GM12878 (cell line): ENCODE measurements around the gene TBCD. TPM values are rescaled to one million over a fixed set of nuclear protein-coding genes. Genes with fewer than 3 reads are reported as not detected.
A peak's percentile ranks its signal among the peaks of the same experiment; 100 is the strongest.

Source experiments
- ATAC-seq: fragments of 200-7000 bp; cut with Tn5 transposase; 3 replicates; pipeline ENCODE4 v1.9.1; 2020; ENCODE audit warnings: mild to moderate bottlenecking, moderate library complexity
- Bru-seq: library from RNA; stranded (reverse); fragments of 400-500 nt; gene quantifications from one replicate; lab custom pipeline; 2021; lab: Mats Ljungman, UMichigan
- BruChase-seq, 2 experiments: library from RNA; stranded (reverse); fragments of 400-500 nt; gene quantifications; one replicate each; lab custom pipeline; 2021; lab: Mats Ljungman, UMichigan
- BruUV-seq: library from RNA; stranded (reverse); fragments of 400-500 nt; replicated peaks from 2 replicates; lab custom pipeline; 2021; lab: Mats Ljungman, UMichigan
- CTCF ChIA-PET: fragments of 300-600 bp; sonication (Branson Sonifier 250); formaldehyde crosslinking; extraction: SDS; loops from one replicate; lab custom pipeline; 2021; ENCODE audit warnings: inconsistent platforms; lab: Yijun Ruan, JAX
- POLR2A ChIA-PET: fragments of 350-600 bp; formaldehyde crosslinking; extraction: SDS; loops from one replicate; lab custom pipeline; 2021; ENCODE audit warnings: inconsistent platforms; lab: Charles Lee
- RAD21 ChIA-PET: fragments of 300-600 bp; sonication (Branson Sonifier 250); formaldehyde crosslinking; loops from one replicate; lab custom pipeline; 2023; ENCODE audit warnings: antibody characterized with exemption; ENCODE audit not compliant: unreplicated experiment; lab: Charles Lee
- SMC1A ChIA-PET: fragments of 300-600 bp; sonication (Branson Sonifier 250); formaldehyde crosslinking; loops from one replicate; lab custom pipeline; 2023; ENCODE audit not compliant: unreplicated experiment, uncharacterized antibody; lab: Charles Lee
- DNase-seq: peaks from one replicate; pipeline ENCODE4 v3.0.0-alpha.2; 2011; ENCODE audit warnings: low read depth, low spot score
- FAIRE-seq: peaks from 3 replicates; lab custom pipeline; 2011; peaks lifted over from hg19 to GRCh38; lab: Jason Lieb, UNC
- H2AFZ ChIP-seq: 2 replicates; pipeline ENCODE4 v1.6.0; 2011; ENCODE audit warnings: low read depth, low read length, control low read depth; ENCODE audit not compliant: control insufficient read depth
- H3K27ac ChIP-seq: 2 replicates; pipeline ENCODE4 v1.5.1; 2011; ENCODE audit warnings: control low read depth; ENCODE audit not compliant: control insufficient read depth, insufficient read depth
- H3K27me3 ChIP-seq, 2 experiments: replicated peaks in 1 of 2; 2 replicates each; pipeline versions ENCODE4 v1.6.0 to v1.6.1; 2011; ENCODE audit warnings: low read length in 1 of 2; ENCODE audit not compliant: control insufficient read depth in 2 of 2, insufficient read depth in 2 of 2
- H3K36me3 ChIP-seq, 2 experiments: 2 replicates each; pipeline ENCODE4 v1.5.1; 2011; ENCODE audit warnings: low read length in 1 of 2; ENCODE audit not compliant: control insufficient read depth in 2 of 2, insufficient read depth in 2 of 2
- H3K4me1 ChIP-seq: 2 replicates; pipeline ENCODE4 v1.6.1; 2011; ENCODE audit warnings: mild to moderate bottlenecking, low read length, moderate library complexity, mixed read lengths; ENCODE audit not compliant: control insufficient read depth, insufficient read depth
- H3K4me2 ChIP-seq: 2 replicates; pipeline ENCODE4 v1.6.0; 2011; ENCODE audit warnings: control low read depth; ENCODE audit not compliant: control insufficient read depth, insufficient read depth
- H3K4me3 ChIP-seq: fragments of 200-600 bp; sonication (generic); 2 replicates; pipeline ENCODE4 v1.5.1; 2016
- H3K79me2 ChIP-seq: 2 replicates; pipeline ENCODE4 v1.6.0; 2011; ENCODE audit warnings: low read length; ENCODE audit not compliant: control insufficient read depth, insufficient read depth
- H3K9ac ChIP-seq: 2 replicates; pipeline ENCODE4 v1.8.0; 2011; ENCODE audit warnings: low read length, control low read depth, mixed read lengths; ENCODE audit not compliant: control insufficient read depth, insufficient read depth
- H3K9me3 ChIP-seq: replicated peaks from 3 replicates; pipeline ENCODE4 v1.5.1; 2011; ENCODE audit warnings: mild to moderate bottlenecking, low read length; ENCODE audit not compliant: control insufficient read depth, insufficient read depth
- H4K20me1 ChIP-seq: 2 replicates; pipeline ENCODE4 v1.6.0; 2011; ENCODE audit not compliant: control insufficient read depth, insufficient read depth
- ATF7 ChIP-seq: fragments of 450-650 bp; IDR thresholded peaks from 2 replicates; pipeline ENCODE4 v1.6.1; 2016; ENCODE audit warnings: low read depth, mild to moderate bottlenecking
- BMI1 ChIP-seq: fragments of 450-650 bp; IDR thresholded peaks from 2 replicates; pipeline ENCODE4 v1.6.1; 2016; ENCODE audit warnings: mild to moderate bottlenecking, moderate library complexity, borderline replicate concordance
- EGR1 ChIP-seq, 2 experiments: IDR thresholded peaks; 1 replicate in 1 of 2; 2 replicates in 1 of 2; pipeline ENCODE4 v1.6.1; 2011 to 2012; ENCODE audit warnings: low read depth in 2 of 2, low read length in 2 of 2, borderline replicate concordance in 1 of 2, mild to moderate bottlenecking in 1 of 2, moderate library complexity in 1 of 2
- GATAD2B ChIP-seq: fragments of 450-650 bp; conservative IDR thresholded peaks from 2 replicates; pipeline ENCODE4 v1.6.1; 2017; ENCODE audit warnings: low read depth, mild to moderate bottlenecking, moderate library complexity
- HDGF ChIP-seq: fragments of 450-650 bp; IDR thresholded peaks from 2 replicates; pipeline ENCODE4 v1.6.1; 2016; ENCODE audit warnings: antibody characterized with exemption
- IKZF2 ChIP-seq, 2 experiments: fragments of 450-650 bp; IDR thresholded peaks; 2 replicates each; pipeline ENCODE4 v1.6.1; 2017; ENCODE audit warnings: mild to moderate bottlenecking in 2 of 2, moderate library complexity in 2 of 2
- IRF3 ChIP-seq: fragments of 450-650 bp; IDR thresholded peaks from 2 replicates; pipeline ENCODE4 v1.6.1; 2014; ENCODE audit warnings: mild to moderate bottlenecking
- IRF4 ChIP-seq: IDR thresholded peaks from 2 replicates; pipeline ENCODE4 v1.6.1; 2011; ENCODE audit warnings: low read depth, low read length
- POLR2AphosphoS5 ChIP-seq: IDR thresholded peaks from 2 replicates; pipeline ENCODE4 v1.6.1; 2011; ENCODE audit warnings: mild to moderate bottlenecking, low read length, inconsistent platforms
- RELA ChIP-seq: fragments of 450-650 bp; IDR thresholded peaks from 2 replicates; pipeline ENCODE4 v1.8.0; 2014; ENCODE audit warnings: borderline replicate concordance; ENCODE audit not compliant: partially characterized antibody
- SMARCA5 ChIP-seq: fragments of 450-650 bp; IDR thresholded peaks from 2 replicates; pipeline ENCODE4 v1.6.1; 2017; ENCODE audit warnings: mild to moderate bottlenecking
- TCF12 ChIP-seq: IDR thresholded peaks from 2 replicates; pipeline ENCODE4 v1.6.1; 2011; ENCODE audit warnings: low read depth, mild to moderate bottlenecking, low read length
- ZSCAN29 ChIP-seq: fragments of 450-650 bp; IDR thresholded peaks from 2 replicates; pipeline ENCODE4 v1.6.1; 2017; ENCODE audit warnings: mild to moderate bottlenecking, moderate library complexity
- WGBS: methylation state at CpG from one replicate; pipeline ENCODE4 v1.1.6; 2016; ENCODE audit warnings: low lambda C conversion rate; ENCODE audit not compliant: insufficient replicate concordance, insufficient coverage; ENCODE audit errors: missing lambda C conversion rate; 5-methylcytosine and 5-hydroxymethylcytosine counted together
- in situ Hi-C: fragments of 300-500 bp; cut with MboI; formaldehyde crosslinking; loops from 9 replicates; pipeline ENCODE4 v1.14.3; 2018; ENCODE audit warnings: mixed read lengths
- intact Hi-C: fragments of 100-400 bp; cut with micrococcal nuclease; formaldehyde crosslinking; loops from one replicate; pipeline ENCODE4 v1.14.2; 2022; ENCODE audit not compliant: unreplicated experiment
- long read RNA-seq, 2 experiments: library from polyadenylated mRNA; unstranded; transcript quantifications; one replicate each; pipeline ENCODE4 v2.0.0, GENCODE V29; 2019 to 2020
- polyA minus RNA-seq, 3 experiments: library from RNA; depleted of rRNA, polyadenylated mRNA; stranded (reverse); fragments of >200 nt; gene quantifications; 2 replicates each; pipeline ENCODE4 v1.2.3, GENCODE V29; 2011
- polyA plus RNA-seq, 11 experiments: library from polyadenylated mRNA; depleted of rRNA in 4 of 11; unstranded in 6 of 11; stranded (reverse) in 5 of 11; fragments of >200 nt; fragmentation: Nextera tagmentation in 4 of 11; fragmentation: Illumina TruSeq in 1 of 11; extraction: Ambion mirVana in 4 of 11; extraction: Trizol in 1 of 11; gene quantifications; 1 replicate in 1 of 11; 2 replicates in 10 of 11; pipeline versions ENCODE4 v1.2.1 to v1.2.3, GENCODE V29; 2011 to 2016; ENCODE audit warnings: inconsistent platforms in 2 of 11, missing spikeins in 2 of 11, low read depth in 1 of 11
- total RNA-seq, 4 experiments: library from RNA; depleted of rRNA in 3 of 4; stranded (reverse); fragments of >200 nt in 3 of 4; fragmentation: Illumina TruSeq in 1 of 4; extraction: Trizol in 1 of 4; gene quantifications; 2 replicates each; pipeline versions ENCODE4 v1.2.1 to v1.2.3, GENCODE V29; 2013 to 2021
- TF ChIP-seq, protein P1 (sequence below): fragments of 450-650 bp; formaldehyde crosslinking; IDR thresholded peaks from 2 replicates; pipeline ENCODE4 v1.4.0; 2020; ENCODE audit warnings: mild to moderate bottlenecking, moderate library complexity

The TBCD gene
- 201 and 218 TPM in 2 replicates for total RNA-seq (2013; cell fraction: nucleolus; rRNA removed)
- total RNA-seq (2014; rRNA removed) (54.4 and 58.2 TPM in 2 replicates), total RNA-seq (2014; rRNA removed; fragmentation: Illumina TruSeq; extraction: Trizol) (27.2 and 38.6 TPM in 2 replicates), total RNA-seq (2021) (96.3 and 114 TPM in 2 replicates), polyA plus RNA-seq (2011; rRNA removed) (36.7 and 61.0 TPM in 2 replicates), polyA plus RNA-seq (2014; fragmentation: Illumina TruSeq; extraction: Trizol) (12.2 and 35.6 TPM in 2 replicates), polyA plus RNA-seq (2014; fragmentation: Nextera tagmentation; extraction: Ambion mirVana) (10 to 100 TPM; 10.3 to 19.3 TPM), polyA plus RNA-seq (2014; rRNA removed) (46.6 and 66.7 TPM in 2 replicates), polyA plus RNA-seq (2016; fragmentation: Nextera tagmentation; extraction: Ambion mirVana) (10 to 100 TPM; 72.9 to 83.5 TPM), polyA minus RNA-seq (2011; rRNA and poly(A)+ RNA removed) (128 and 173 TPM in 2 replicates), Bru-seq, nascent RNA (percentile 63 among the genes with signal in this experiment), BruChase-seq, experiment 1, labeled RNA remaining after a 6-hour chase (percentile 79 among the genes with signal in this experiment), BruChase-seq, experiment 2, labeled RNA remaining after a 2-hour chase (percentile 72 among the genes with signal in this experiment)
- 53.6 TPM for polyA plus RNA-seq (2011; ENCODE audit: low read depth)
- polyA plus RNA-seq (2011; cell fraction: cytosol; rRNA removed): 93.6 and 116 TPM in 2 replicates
- 456 and 506 TPM in 2 replicates for polyA plus RNA-seq (2011; cell fraction: nucleus; rRNA removed)
- polyA plus RNA-seq (2012): 78.2 and 97.0 TPM in 2 replicates
- polyA minus RNA-seq (2011; cell fraction: cytosol; rRNA and poly(A)+ RNA removed): 71.3 and 78.0 TPM in 2 replicates
- 90.2 and 122 TPM in 2 replicates for polyA minus RNA-seq (2011; cell fraction: nucleus; rRNA and poly(A)+ RNA removed)
- long read RNA-seq, experiment 1, full-length matches to known transcripts: 3 of 21 reads
- long read RNA-seq, experiment 1, partial matches to known transcripts: 3 of 21 reads
- long read RNA-seq, experiment 1, other reads (novel, unspliced or antisense): 15 of 21 reads
- long read RNA-seq, experiment 2, partial matches to known transcripts: 2 of 14 reads
- long read RNA-seq, experiment 2, other reads (novel, unspliced or antisense): 12 of 14 reads

DNA sequence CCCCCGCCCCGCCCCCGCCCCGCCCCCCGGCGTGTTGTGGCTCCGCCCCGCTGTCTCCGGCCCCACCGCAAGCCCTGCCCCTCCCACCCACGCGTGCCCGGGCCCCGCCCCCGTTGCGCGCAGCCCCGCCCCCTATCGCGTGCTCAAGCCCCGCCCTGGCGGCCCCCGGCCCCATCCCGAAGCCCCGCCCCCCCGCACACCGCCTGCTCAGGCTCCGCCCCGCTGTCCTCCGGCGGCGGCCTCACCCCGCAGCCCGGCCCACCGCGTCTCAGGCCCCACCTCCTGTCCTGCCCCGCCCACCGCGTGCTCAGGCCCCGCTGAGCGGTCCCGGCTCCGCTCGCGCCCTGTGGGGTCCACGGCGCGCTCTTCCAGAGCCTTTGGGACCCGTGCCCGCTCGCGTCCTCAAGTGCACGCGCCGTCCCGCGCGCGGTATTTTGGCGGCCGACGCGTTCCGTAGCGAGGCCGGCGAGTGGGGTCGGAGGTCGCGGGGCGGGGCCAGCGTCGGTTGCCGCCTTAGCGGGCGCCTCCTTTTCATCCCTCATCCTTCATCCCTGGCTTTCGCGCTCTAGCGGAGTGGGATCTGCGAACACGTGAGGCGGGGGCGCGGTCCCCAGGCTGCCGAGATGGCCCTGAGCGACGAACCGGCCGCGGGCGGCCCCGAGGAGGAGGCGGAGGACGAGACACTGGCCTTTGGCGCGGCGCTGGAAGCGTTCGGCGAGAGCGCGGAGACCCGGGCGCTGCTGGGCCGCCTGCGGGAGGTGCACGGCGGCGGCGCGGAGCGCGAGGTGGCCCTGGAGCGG, at the start of gene TBCD:
TBCD (plus strand) TSS at position 495 of the 800 bp plus-strand sequence; CDS start at position 624, 129 bp downstream.
- no TSS peak for BruUV-seq
- FAIRE-seq: no peak
- H2AFZ ChIP-seq: peak within 1 kb of the TSS; percentile 96
- H3K4me3 ChIP-seq: peak within 1 kb of the TSS; percentile 100
- H3K9ac ChIP-seq: peak within 1 kb of the TSS; percentile 80
- peak within 1 kb of the TSS; percentile 92 for H3K4me2 ChIP-seq
- no peaks in the 10 kb centered on the region; the same call in 2 of the 3 replicates for H3K9me3 ChIP-seq
- ChIA-PET CTCF (no interaction called here), SMC1A (no interaction called here), RAD21 (no interaction called here), POLR2A (no interaction called here)
- H3K36me3 ChIP-seq: no peaks in the 10 kb centered on the region
- no peaks in the 10 kb centered on the region for H4K20me1 ChIP-seq
- ATAC-seq: peak; percentile 89
- in situ Hi-C loops: no loop called here
- WGBS: under 1% methylated on average over 61 of the region's 114 CpGs
- H3K27me3 ChIP-seq: no peaks in the 10 kb centered on the region
- DNase-seq: peak; percentile 23
- H3K4me1 ChIP-seq: 0 out of 2 replicates have a peak, but pooled peaks cover 2% of the 10 kb centered on the region
- peaks cover 16% of the 10 kb centered on the region for H3K79me2 ChIP-seq
- peak within 1 kb of the TSS; percentile 76 for H3K27ac ChIP-seq
- intact Hi-C loops: loop anchor here (10.0 kb wide), 1 partner anchor 107 kb away; the partner anchor contains the start of gene WDR45B
- TF ChIP-seq RELA (peak; percentile 43), IRF4 (no peak), GATAD2B (peak; percentile 75), IKZF2 (IDR thresholded peaks at IDR 0.05) (peak in 1 of 2 experiments; percentile 20; a peak in 1 of 4 replicates), TCF12 (no peak), HDGF (no peak), POLR2AphosphoS5 (0 out of 2 replicates have a peak, but pooled peaks have one; percentile 26), SMARCA5 (no peak), IRF3 (no peak), ZSCAN29 (peak; percentile 68; the same call in 1 of the 2 replicates), ATF7 (no peak), BMI1 (no peak), EGR1 (IDR thresholded peaks at IDR 0.05; ENCODE audit: borderline replicate concordance in 1 of 2, low read depth in 2 of 2, low read length in 2 of 2) (peak in 1 of 2 experiments; percentile 89; a peak in 2 of 3 replicates)
- TF ChIP-seq, protein P1, sequence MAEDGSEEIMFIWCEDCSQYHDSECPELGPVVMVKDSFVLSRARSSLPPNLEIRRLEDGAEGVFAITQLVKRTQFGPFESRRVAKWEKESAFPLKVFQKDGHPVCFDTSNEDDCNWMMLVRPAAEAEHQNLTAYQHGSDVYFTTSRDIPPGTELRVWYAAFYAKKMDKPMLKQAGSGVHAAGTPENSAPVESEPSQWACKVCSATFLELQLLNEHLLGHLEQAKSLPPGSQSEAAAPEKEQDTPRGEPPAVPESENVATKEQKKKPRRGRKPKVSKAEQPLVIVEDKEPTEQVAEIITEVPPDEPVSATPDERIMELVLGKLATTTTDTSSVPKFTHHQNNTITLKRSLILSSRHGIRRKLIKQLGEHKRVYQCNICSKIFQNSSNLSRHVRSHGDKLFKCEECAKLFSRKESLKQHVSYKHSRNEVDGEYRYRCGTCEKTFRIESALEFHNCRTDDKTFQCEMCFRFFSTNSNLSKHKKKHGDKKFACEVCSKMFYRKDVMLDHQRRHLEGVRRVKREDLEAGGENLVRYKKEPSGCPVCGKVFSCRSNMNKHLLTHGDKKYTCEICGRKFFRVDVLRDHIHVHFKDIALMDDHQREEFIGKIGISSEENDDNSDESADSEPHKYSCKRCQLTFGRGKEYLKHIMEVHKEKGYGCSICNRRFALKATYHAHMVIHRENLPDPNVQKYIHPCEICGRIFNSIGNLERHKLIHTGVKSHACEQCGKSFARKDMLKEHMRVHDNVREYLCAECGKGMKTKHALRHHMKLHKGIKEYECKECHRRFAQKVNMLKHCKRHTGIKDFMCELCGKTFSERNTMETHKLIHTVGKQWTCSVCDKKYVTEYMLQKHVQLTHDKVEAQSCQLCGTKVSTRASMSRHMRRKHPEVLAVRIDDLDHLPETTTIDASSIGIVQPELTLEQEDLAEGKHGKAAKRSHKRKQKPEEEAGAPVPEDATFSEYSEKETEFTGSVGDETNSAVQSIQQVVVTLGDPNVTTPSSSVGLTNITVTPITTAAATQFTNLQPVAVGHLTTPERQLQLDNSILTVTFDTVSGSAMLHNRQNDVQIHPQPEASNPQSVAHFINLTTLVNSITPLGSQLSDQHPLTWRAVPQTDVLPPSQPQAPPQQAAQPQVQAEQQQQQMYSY (CRISPR knock-in tag): no peak
